WTC11 (cell line): ENCODE measurements around the gene PPP1R2.

Experiments used
- CREB1 ChIP-seq: sonication (generic); formaldehyde crosslinking; IDR thresholded peaks from 2 replicates; pipeline ENCODE4 v1.8.0; 2023; ENCODE audit warnings: mild to moderate bottlenecking, missing genetic modification reagents
- ERG ChIP-seq: fragments of 250-450 bp; sonication (Bioruptor Pico); IDR thresholded peaks from 2 replicates; pipeline ENCODE4 v1.8.0; 2021; ENCODE audit warnings: mild to moderate bottlenecking
- FOXK1 ChIP-seq: sonication (generic); formaldehyde crosslinking; IDR thresholded peaks from 2 replicates; pipeline ENCODE4 v1.8.0; 2022; ENCODE audit warnings: mild to moderate bottlenecking, moderate library complexity, missing genetic modification reagents
- GABPB1 ChIP-seq: sonication (generic); formaldehyde crosslinking; IDR thresholded peaks from 2 replicates; pipeline ENCODE4 v1.8.1; 2023; ENCODE audit warnings: mild to moderate bottlenecking, missing genetic modification reagents
- NFE2L1 ChIP-seq: sonication (generic); formaldehyde crosslinking; IDR thresholded peaks from 2 replicates; pipeline ENCODE4 v1.8.1; 2023; ENCODE audit warnings: missing genetic modification reagents
- NR3C1 ChIP-seq: sonication (generic); formaldehyde crosslinking; conservative IDR thresholded peaks from 2 replicates; pipeline ENCODE4 v1.8.1; 2023; ENCODE audit warnings: low read depth, mild to moderate bottlenecking, missing genetic modification reagents
- SMAD3 ChIP-seq: sonication (generic); formaldehyde crosslinking; IDR thresholded peaks from 2 replicates; pipeline ENCODE4 v1.8.0; 2022; ENCODE audit warnings: missing genetic modification reagents, mild to moderate bottlenecking, borderline replicate concordance
- TF ChIP-seq, protein P1 (sequence below): fragments of 200-600 bp; IDR thresholded peaks from 2 replicates; pipeline ENCODE4 v1.8.0; 2022; ENCODE audit warnings: antibody characterized with exemption

- TF ChIP-seq, protein P1, sequence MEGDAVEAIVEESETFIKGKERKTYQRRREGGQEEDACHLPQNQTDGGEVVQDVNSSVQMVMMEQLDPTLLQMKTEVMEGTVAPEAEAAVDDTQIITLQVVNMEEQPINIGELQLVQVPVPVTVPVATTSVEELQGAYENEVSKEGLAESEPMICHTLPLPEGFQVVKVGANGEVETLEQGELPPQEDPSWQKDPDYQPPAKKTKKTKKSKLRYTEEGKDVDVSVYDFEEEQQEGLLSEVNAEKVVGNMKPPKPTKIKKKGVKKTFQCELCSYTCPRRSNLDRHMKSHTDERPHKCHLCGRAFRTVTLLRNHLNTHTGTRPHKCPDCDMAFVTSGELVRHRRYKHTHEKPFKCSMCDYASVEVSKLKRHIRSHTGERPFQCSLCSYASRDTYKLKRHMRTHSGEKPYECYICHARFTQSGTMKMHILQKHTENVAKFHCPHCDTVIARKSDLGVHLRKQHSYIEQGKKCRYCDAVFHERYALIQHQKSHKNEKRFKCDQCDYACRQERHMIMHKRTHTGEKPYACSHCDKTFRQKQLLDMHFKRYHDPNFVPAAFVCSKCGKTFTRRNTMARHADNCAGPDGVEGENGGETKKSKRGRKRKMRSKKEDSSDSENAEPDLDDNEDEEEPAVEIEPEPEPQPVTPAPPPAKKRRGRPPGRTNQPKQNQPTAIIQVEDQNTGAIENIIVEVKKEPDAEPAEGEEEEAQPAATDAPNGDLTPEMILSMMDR = no peak
- TF ChIP-seq NFE2L1 (no peak), ERG (CRISPR knock-in tag) (no peak), FOXK1 (no peak), SMAD3 (no peak), GABPB1 (CRISPR knock-in tag) (no peak), NR3C1 (CRISPR knock-in tag) (no peak), CREB1 (CRISPR knock-in tag) (no peak)
Observed at GRCh38 chr3:195468841-195469240, 74.3 kb downstream of the PPP1R2 start.
